CD4-positive, alpha-beta memory T cell (primary cell): ENCODE results near the gene SMYD5. TPM values are rescaled to one million over a fixed set of nuclear protein-coding genes. Genes with fewer than 3 reads are reported as not detected.

Experiments used
- CTCF ChIA-PET: fragments of 350-600 bp; sonication (Branson Sonifier 250); formaldehyde crosslinking; loops from one replicate; lab custom pipeline; 2021; ENCODE audit warnings: inconsistent platforms; ENCODE audit not compliant: partially characterized antibody; lab: Charles Lee
- POLR2A ChIA-PET: fragments of 350-600 bp; sonication (Branson Sonifier 250); formaldehyde crosslinking; loops from one replicate; lab custom pipeline; 2021; ENCODE audit not compliant: partially characterized antibody; lab: Charles Lee
- DNase-seq, 5 donors: peaks; one replicate each; pipeline versions ENCODE4 v3.0.0 to v3.0.0-alpha.2; 2020 to 2022; ENCODE audit warnings: mixed read lengths in 1 of 5
- H3K27ac ChIP-seq: one replicate; pipeline ENCODE4 v1.7.0; 2013; ENCODE audit warnings: low read depth, low read length
- H3K27me3 ChIP-seq: 2 replicates; pipeline ENCODE4 v1.7.0; 2013; ENCODE audit warnings: mild to moderate bottlenecking, low read length, moderate library complexity; ENCODE audit not compliant: insufficient read depth
- H3K36me3 ChIP-seq: 2 replicates; pipeline ENCODE4 v1.7.0; 2013; ENCODE audit warnings: mild to moderate bottlenecking, low read length, moderate library complexity; ENCODE audit not compliant: insufficient read depth
- H3K4me1 ChIP-seq: 2 replicates; pipeline ENCODE4 v1.7.0; 2013; ENCODE audit warnings: mild to moderate bottlenecking, low read length, moderate library complexity; ENCODE audit not compliant: insufficient read depth
- H3K4me3 ChIP-seq, 2 donors: one replicate each; pipeline ENCODE4 v1.7.0; 2013; ENCODE audit warnings: low read length in 2 of 2, mild to moderate bottlenecking in 1 of 2
- H3K9me3 ChIP-seq, 2 donors: one replicate each; pipeline ENCODE4 v1.7.0; 2013; ENCODE audit warnings: low read length in 2 of 2, control low read depth in 1 of 2; ENCODE audit not compliant: control insufficient read depth in 1 of 2
- H3K27ac Mint-ChIP-seq, 7 donors: one replicate each; pipeline ENCODE4 v1.8.0; 2020 to 2021; ENCODE audit warnings: mixed read lengths in 7 of 7, mild to moderate bottlenecking in 6 of 7, inconsistent platforms in 3 of 7, moderate library complexity in 3 of 7
- H3K27me3 Mint-ChIP-seq, 2 donors: one replicate each; pipeline ENCODE4 v1.8.0; 2020 to 2021; ENCODE audit warnings: mixed read lengths in 2 of 2
- H3K36me3 Mint-ChIP-seq, 2 donors: one replicate each; pipeline ENCODE4 v1.8.0; 2020 to 2021; ENCODE audit warnings: mixed read lengths in 2 of 2, inconsistent platforms in 1 of 2, mild to moderate bottlenecking in 1 of 2
- H3K4me1 Mint-ChIP-seq, 4 donors: one replicate each; pipeline ENCODE4 v1.8.0; 2020 to 2021; ENCODE audit warnings: mixed read lengths in 4 of 4, mild to moderate bottlenecking in 1 of 4
- H3K4me3 Mint-ChIP-seq, 8 donors: one replicate each; pipeline ENCODE4 v1.8.0; 2020 to 2021; ENCODE audit warnings: mixed read lengths in 8 of 8, mild to moderate bottlenecking in 7 of 8, moderate library complexity in 6 of 8, inconsistent platforms in 3 of 8
- H3K9me3 Mint-ChIP-seq, 8 donors: one replicate each; pipeline ENCODE4 v1.8.0; 2020 to 2021; ENCODE audit warnings: mixed read lengths in 8 of 8, mild to moderate bottlenecking in 5 of 8, inconsistent platforms in 3 of 8, moderate library complexity in 1 of 8
- intact Hi-C: fragments of 100-400 bp; cut with micrococcal nuclease; formaldehyde crosslinking; loops from one replicate; pipeline ENCODE4 v1.15.1; 2023
- polyA plus RNA-seq, 2 donors: library from polyadenylated mRNA; unstranded; fragments of 300-500 nt; fragmentation: Illumina TruSeq; gene quantifications; one replicate each; pipeline ENCODE4 v1.2.3, GENCODE V29; 2021
- total RNA-seq, 2 experiments: library from RNA; stranded (reverse); gene quantifications; one replicate each; pipeline ENCODE4 v1.2.3, GENCODE V29; 2021

SMYD5 gene
- total and polyA plus RNA-seq, 4 experiments from 2014 or later: 21.3 to 38.9 (median 30.9) TPM

GRCh38 chr2:73257021-73257420 is 43.0 kb downstream of the SMYD5 start:
- Histone ChIP-seq H3K27me3 (no peaks in the 10 kb centered on the region), H3K36me3 (peaks cover 11% of the 10 kb centered on the region), H3K4me1 (peaks cover 8% of the 10 kb centered on the region), H3K4me3 (no peak overlapping the region), H3K27ac (no peak overlapping the region), H3K9me3 (no peaks in the 10 kb centered on the region)
- peaks cover 0 to 2% (median 0%) of the 10 kb centered on the region in 8 donors for H3K9me3 Mint-ChIP-seq
- H3K27ac Mint-ChIP-seq: peak overlapping the region in 4 of 7 donors; percentile 51 to 76 (median 70)
- H3K4me3 Mint-ChIP-seq: no peak overlapping the region
- peaks cover 17 to 26% of the 10 kb centered on the region in 2 donors for H3K36me3 Mint-ChIP-seq
- DNase-seq: no peak
- intact Hi-C loops: no loop called here
- no peaks in the 10 kb centered on the region for H3K27me3 Mint-ChIP-seq
- ChIA-PET POLR2A (interaction anchor here (0.6 to 1.8 kb wide), 4 partner anchors 11 to 606 kb away, joined by 3 to 8 read pairs (median 3); partner anchors contain the start of genes ALMS1 and CCT7), CTCF (interaction anchor here (1.1 to 3.6 kb wide), 2 partner anchors 18 to 32 kb away, joined by 3 to 13 read pairs; no protein-coding TSS in a partner anchor)
- peaks cover 1 to 21% (median 5%) of the 10 kb centered on the region in 4 donors for H3K4me1 Mint-ChIP-seq

- peak overlapping the region in 4 of 7 donors; percentile 22 to 75 (median 62) for H3K27ac Mint-ChIP-seq
- peak in 3 of 5 donors; percentile 21 to 36 (median 24) for DNase-seq
- ChIA-PET CTCF (interaction anchor here (1.1 to 3.6 kb wide), 2 partner anchors 19 to 32 kb away, joined by 3 to 13 read pairs; no protein-coding TSS in a partner anchor), POLR2A (interaction anchor here (1.0 to 1.8 kb wide), 3 partner anchors 10 to 128 kb away, joined by 3 to 8 read pairs (median 3); partner anchors contain the start of genes ALMS1 and CCT7)
- intact Hi-C loops: no loop called here
- H3K27ac ChIP-seq: no peak overlapping the region
- H3K36me3 ChIP-seq: peaks cover 7% of the 10 kb centered on the region
- no peaks in the 10 kb centered on the region for H3K9me3 ChIP-seq
- H3K4me3 Mint-ChIP-seq: no peak overlapping the region
- H3K9me3 Mint-ChIP-seq: peaks cover 0 to 2% (median 0%) of the 10 kb centered on the region in 8 donors
- H3K4me1 Mint-ChIP-seq: peaks cover 1 to 21% (median 5%) of the 10 kb centered on the region in 4 donors
- H3K27me3 Mint-ChIP-seq: no peaks in the 10 kb centered on the region
- H3K36me3 Mint-ChIP-seq: peaks cover 13 to 20% of the 10 kb centered on the region in 2 donors
- peaks cover 8% of the 10 kb centered on the region for H3K4me1 ChIP-seq
- no peak overlapping the region for H3K4me3 ChIP-seq
- H3K27me3 ChIP-seq: no peaks in the 10 kb centered on the region
These were observed 43.5 kb downstream of the SMYD5 start for GRCh38 chr2:73257425-73258125.

GRCh38 chr2:73258186-73258912 is 44.3 kb downstream of the SMYD5 start:
- H3K4me1 ChIP-seq: peaks cover 8% of the 10 kb centered on the region
- Mint-ChIP-seq H3K4me1 (peaks cover 1 to 21% (median 5%) of the 10 kb centered on the region in 4 donors), H3K9me3 (peaks cover 0 to 2% (median 0%) of the 10 kb centered on the region in 8 donors), H3K4me3 (no peak overlapping the region), H3K36me3 (peaks cover 6 to 15% of the 10 kb centered on the region in 2 donors), H3K27ac (peak overlapping the region in 2 of 7 donors; percentile 22 to 57), H3K27me3 (no peaks in the 10 kb centered on the region)
- ChIA-PET POLR2A (interaction anchor here (1.8 kb wide), 1 partner anchor 10 kb away, joined by 8 read pairs; no protein-coding TSS in a partner anchor), CTCF (interaction anchor here (3.6 kb wide), 1 partner anchor 31 kb away, joined by 13 read pairs; no protein-coding TSS in a partner anchor)
- intact Hi-C loops: no loop called here
- peaks cover 1% of the 10 kb centered on the region for H3K36me3 ChIP-seq
- no peaks in the 10 kb centered on the region for H3K9me3 ChIP-seq
- DNase-seq: no peak
- H3K27me3 ChIP-seq: no peaks in the 10 kb centered on the region
- H3K27ac ChIP-seq: no peak overlapping the region
- no peak overlapping the region for H3K4me3 ChIP-seq

GRCh38 chr2:73258913-73259215 is 44.8 kb downstream of the SMYD5 start:
- no peak for DNase-seq
- H3K9me3 Mint-ChIP-seq: peaks cover 0 to 2% (median 0%) of the 10 kb centered on the region in 8 donors
- POLR2A ChIA-PET: interaction anchor here (1.8 kb wide), 1 partner anchor 9 kb away, joined by 8 read pairs; no protein-coding TSS in a partner anchor
- intact Hi-C loops: no loop called here
- H3K4me3 Mint-ChIP-seq: no peak overlapping the region
- no peaks in the 10 kb centered on the region for H3K27me3 ChIP-seq
- H3K27ac ChIP-seq: no peak overlapping the region
- peaks cover 2 to 13% of the 10 kb centered on the region in 2 donors for H3K36me3 Mint-ChIP-seq
- CTCF ChIA-PET: interaction anchor here (3.6 kb wide), 1 partner anchor 30 kb away, joined by 13 read pairs; no protein-coding TSS in a partner anchor
- no peaks in the 10 kb centered on the region for H3K27me3 Mint-ChIP-seq
- no peaks in the 10 kb centered on the region for H3K36me3 ChIP-seq
- H3K27ac Mint-ChIP-seq: no peak overlapping the region
- H3K4me1 ChIP-seq: peaks cover 8% of the 10 kb centered on the region
- H3K9me3 ChIP-seq: no peaks in the 10 kb centered on the region
- H3K4me1 Mint-ChIP-seq: peaks cover 1 to 21% (median 5%) of the 10 kb centered on the region in 4 donors
- H3K4me3 ChIP-seq: no peak overlapping the region

GRCh38 chr2:73259276-73259675 is 45.2 kb downstream of the SMYD5 start:
- Histone ChIP-seq H3K27ac (no peak overlapping the region), H3K36me3 (no peaks in the 10 kb centered on the region), H3K4me3 (no peak overlapping the region), H3K9me3 (no peaks in the 10 kb centered on the region), H3K4me1 (peaks cover 8% of the 10 kb centered on the region), H3K27me3 (no peaks in the 10 kb centered on the region)
- intact Hi-C loops: no loop called here
- no peaks in the 10 kb centered on the region for H3K27me3 Mint-ChIP-seq
- POLR2A ChIA-PET: no interaction called here
- no peak overlapping the region for H3K27ac Mint-ChIP-seq
- peaks cover 1 to 21% (median 5%) of the 10 kb centered on the region in 4 donors for H3K4me1 Mint-ChIP-seq
- CTCF ChIA-PET: interaction anchor here (3.6 kb wide), 1 partner anchor 30 kb away, joined by 13 read pairs; no protein-coding TSS in a partner anchor
- peaks cover 0 to 2% (median 0%) of the 10 kb centered on the region in 8 donors for H3K9me3 Mint-ChIP-seq
- H3K4me3 Mint-ChIP-seq: no peak overlapping the region
- no peak for DNase-seq
- H3K36me3 Mint-ChIP-seq: peaks cover 0 to 13% of the 10 kb centered on the region in 2 donors

GRCh38 chr2:73259704-73260337 is 45.8 kb downstream of the SMYD5 start:
- Mint-ChIP-seq H3K27me3 (no peaks in the 10 kb centered on the region), H3K27ac (peak overlapping the region in 1 of 7 donors; percentile 17), H3K9me3 (peaks cover 0 to 2% (median 0%) of the 10 kb centered on the region in 8 donors), H3K4me3 (no peak overlapping the region), H3K36me3 (peaks cover 0 to 9% of the 10 kb centered on the region in 2 donors), H3K4me1 (peaks cover 1 to 21% (median 5%) of the 10 kb centered on the region in 4 donors)
- POLR2A ChIA-PET: no interaction called here
- Histone ChIP-seq H3K4me3 (no peak overlapping the region), H3K4me1 (peaks cover 8% of the 10 kb centered on the region), H3K9me3 (no peaks in the 10 kb centered on the region), H3K36me3 (no peaks in the 10 kb centered on the region), H3K27me3 (no peaks in the 10 kb centered on the region), H3K27ac (no peak overlapping the region)
- CTCF ChIA-PET: interaction anchor here (3.6 kb wide), 1 partner anchor 29 kb away, joined by 13 read pairs; no protein-coding TSS in a partner anchor
- DNase-seq: no peak
- intact Hi-C loops: no loop called here
